ENCODE measurements around the gene FAU.

DNA sequence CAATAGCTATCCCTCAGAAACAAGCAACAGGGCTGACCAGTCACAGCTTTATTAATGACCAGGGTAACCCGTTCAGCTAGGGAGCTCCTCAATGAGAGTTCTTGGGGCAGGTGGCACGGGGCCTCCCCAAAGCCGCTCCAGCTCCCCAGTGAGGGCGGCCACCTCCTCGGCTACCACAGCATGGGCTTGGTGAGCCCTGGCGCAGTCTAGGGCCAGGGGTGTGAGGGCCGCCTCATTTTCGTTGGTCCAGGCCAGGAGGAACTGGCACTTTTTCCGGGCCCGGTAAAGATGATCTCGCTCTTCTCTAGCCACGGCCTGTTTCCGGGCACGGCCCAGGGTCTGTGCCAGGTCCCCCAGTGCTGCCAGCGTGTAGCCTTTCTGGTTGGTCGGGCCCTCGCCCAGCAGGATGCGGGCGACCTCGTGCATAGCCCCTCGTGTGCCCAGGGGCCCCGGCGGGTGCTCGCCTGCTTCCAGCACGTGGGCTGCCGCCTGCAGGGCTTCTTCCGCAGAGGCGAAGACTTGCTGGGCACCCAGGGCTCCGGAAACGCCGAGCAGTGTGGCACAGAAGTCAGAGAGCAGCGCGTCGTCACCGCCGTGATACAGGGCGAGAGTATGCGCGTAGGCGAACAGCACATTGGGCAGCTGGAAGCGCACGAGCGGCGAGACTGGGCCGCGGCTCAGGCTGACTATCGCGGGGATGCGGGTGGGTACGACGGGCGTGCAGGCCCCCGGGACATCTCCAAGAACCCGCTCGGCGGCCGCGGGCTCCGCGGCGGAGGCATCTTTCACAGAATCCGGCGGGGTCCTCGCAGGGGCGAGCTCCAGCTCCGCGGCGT, 5.3 kb downstream of the FAU start:
- TF ChIP-seq YY1 (IDR thresholded peaks at IDR 0.05; ENCODE audit: insufficient read depth, insufficient read length) (no peak), SUZ12 (IDR thresholded peaks at IDR 0.05; ENCODE audit: extremely low read depth, insufficient read depth, insufficient read length) (no peak), ZNF274 (IDR thresholded peaks at IDR 0.05; ENCODE audit: low read depth, low read length) (no peak)
